Erythroblast (primary cell): Measurements from ENCODE around the gene MT1X.
"Not testable (repeated sequence)": the region's sequence is repeated elsewhere in the genome, so short reads cannot be mapped to it uniquely, and the experiment has no call there.

Experiments
- GATA1 ChIP-seq: IDR thresholded peaks from 2 replicates; pipeline ENCODE4 v1.6.1; 2011; ENCODE audit warnings: low read depth, mild to moderate bottlenecking, control low read depth, low read length, moderate library complexity
- POLR2A ChIP-seq: IDR thresholded peaks from 2 replicates; pipeline ENCODE4 v1.6.1; 2011; ENCODE audit warnings: mild to moderate bottlenecking, low read length

- not testable (repeated sequence) for TF ChIP-seq POLR2A, GATA1
These were observed 7.7 kb upstream of the MT1X start for GRCh38 chr16:56674570-56674969.
